GM12872 (cell line): Measurements from ENCODE around the gene AUTS2.

Source experiments
- TF ChIP-seq, protein P1 (sequence below): IDR thresholded peaks from 3 replicates; pipeline ENCODE4 v1.5.1; 2011; ENCODE audit warnings: low read depth, mild to moderate bottlenecking, low read length, moderate library complexity; ENCODE audit not compliant: insufficient read depth

AUTS2 gene

DNA sequence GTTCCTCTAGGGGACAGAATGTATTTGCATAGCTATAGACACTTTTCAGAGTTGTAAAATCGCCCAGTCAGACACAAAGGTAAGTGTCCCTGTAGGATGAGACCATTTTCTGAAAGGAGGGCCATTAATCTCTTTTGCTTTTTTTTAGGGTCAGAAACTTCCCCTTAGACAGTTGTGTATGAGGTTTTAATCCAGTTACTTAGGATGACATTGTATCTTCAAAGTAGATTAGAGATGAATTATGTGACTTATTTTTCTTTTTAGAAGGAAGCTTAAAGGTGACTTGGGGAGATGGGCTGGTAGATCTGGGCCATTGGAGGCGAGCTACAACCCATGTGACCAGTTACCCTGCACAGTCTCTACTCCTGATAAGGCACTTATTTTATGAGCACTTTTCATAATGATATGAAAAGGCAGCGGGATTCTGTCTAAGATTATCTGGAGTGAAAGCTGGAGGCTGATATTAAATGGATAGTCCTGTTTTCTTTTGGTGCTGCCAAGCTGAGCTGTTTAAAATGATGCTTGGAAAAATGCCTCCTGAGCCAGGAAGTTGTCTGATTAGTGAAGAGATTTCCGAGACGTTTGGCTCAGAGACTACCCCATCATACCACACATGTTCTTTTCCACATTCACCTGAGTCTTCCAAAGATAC, 264.3 kb downstream of the AUTS2 start:
- TF ChIP-seq, protein P1, sequence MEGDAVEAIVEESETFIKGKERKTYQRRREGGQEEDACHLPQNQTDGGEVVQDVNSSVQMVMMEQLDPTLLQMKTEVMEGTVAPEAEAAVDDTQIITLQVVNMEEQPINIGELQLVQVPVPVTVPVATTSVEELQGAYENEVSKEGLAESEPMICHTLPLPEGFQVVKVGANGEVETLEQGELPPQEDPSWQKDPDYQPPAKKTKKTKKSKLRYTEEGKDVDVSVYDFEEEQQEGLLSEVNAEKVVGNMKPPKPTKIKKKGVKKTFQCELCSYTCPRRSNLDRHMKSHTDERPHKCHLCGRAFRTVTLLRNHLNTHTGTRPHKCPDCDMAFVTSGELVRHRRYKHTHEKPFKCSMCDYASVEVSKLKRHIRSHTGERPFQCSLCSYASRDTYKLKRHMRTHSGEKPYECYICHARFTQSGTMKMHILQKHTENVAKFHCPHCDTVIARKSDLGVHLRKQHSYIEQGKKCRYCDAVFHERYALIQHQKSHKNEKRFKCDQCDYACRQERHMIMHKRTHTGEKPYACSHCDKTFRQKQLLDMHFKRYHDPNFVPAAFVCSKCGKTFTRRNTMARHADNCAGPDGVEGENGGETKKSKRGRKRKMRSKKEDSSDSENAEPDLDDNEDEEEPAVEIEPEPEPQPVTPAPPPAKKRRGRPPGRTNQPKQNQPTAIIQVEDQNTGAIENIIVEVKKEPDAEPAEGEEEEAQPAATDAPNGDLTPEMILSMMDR, result no peak

DNA sequence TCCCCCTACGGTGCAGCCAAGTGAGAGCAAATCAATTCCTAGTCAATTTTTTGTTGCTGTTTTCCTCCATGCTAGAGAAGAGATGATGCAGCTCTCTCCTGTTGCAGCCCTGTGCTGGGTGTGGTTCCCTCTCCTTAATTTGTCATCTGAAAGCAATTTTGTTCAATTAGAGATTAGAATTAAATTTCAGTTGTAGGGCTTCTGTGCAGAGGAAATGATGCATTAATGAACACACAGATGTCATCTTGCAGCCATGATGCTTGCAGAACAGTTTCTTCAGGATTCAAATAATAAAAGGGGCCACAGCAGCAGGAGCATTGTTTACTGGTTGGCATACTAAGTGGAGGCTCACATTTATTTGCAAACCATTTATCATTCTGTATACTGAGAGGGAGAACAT, 266.0 kb downstream of the AUTS2 start:
- TF ChIP-seq, protein P1, result no peak

DNA sequence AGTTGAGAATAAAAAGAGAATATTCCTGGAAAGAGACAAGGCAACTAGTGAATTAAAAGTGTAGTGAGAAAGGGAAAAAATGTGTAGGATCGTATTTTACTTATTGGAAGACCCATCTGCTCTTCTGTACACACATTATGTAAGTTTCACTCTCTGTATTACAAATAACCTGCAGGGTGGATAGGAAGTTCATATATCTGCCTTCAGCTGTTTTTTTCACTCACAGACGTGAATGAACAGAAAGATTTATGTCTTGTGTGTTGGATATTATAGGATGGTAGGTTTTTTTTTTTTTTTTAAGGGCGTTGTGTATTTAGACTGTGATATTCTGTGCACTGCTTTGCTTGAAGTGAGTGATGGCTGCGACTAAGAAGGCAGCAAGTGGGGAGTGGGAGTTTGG, 266.5 kb downstream of the AUTS2 start:
- TF ChIP-seq, protein P1, result no peak

DNA sequence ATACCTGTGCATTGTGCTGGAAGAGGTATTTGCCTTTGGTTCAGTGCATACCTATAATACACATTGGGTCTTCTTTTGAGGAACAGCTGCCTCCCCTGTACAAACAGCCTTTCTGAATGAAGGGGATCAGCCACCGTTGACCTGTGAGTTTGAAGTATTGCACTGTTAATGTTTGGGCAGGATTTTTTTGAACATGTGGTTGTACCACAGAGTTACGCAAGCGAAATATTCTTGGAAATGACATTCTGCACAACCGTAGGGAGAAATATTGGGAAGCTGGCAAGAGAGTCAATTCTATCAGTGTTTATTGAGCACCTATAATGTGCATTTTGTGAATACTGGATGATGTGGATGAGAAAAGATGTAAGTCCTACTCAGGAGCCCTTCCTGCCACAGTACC, 270.6 kb downstream of the AUTS2 start:
- TF ChIP-seq, protein P1, result no peak

DNA sequence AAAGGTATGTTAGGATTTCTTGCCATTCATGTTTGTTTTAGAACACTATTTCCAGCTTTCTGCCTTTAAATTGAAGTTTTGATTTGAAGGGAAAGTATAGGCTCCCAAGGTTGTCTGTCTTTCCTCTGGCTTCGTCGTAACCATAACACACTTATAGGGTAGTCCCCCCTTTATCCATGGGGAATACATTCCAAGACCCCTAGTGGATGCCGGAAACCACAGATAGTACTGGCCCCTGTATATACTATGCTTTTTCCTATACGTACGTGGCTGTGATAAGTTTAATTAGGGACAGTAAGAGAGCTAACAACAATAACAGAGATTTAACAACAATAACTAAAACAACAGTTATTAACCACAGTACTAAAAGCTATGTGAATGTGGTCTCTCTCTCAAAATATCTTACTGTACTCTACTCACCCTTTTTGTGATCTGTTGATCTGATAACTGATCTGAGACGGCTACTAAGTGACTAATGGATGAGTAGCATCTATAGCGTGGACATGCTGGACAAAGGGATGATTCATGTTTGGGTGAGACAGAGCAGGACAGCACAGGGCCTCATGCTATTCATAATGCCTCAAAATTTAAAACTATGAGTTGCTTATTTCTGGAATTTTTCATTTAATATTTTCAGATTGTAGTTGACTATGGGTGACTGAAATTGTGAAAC, 273.1 kb downstream of the AUTS2 start:
- TF ChIP-seq, protein P1, result no peak

DNA sequence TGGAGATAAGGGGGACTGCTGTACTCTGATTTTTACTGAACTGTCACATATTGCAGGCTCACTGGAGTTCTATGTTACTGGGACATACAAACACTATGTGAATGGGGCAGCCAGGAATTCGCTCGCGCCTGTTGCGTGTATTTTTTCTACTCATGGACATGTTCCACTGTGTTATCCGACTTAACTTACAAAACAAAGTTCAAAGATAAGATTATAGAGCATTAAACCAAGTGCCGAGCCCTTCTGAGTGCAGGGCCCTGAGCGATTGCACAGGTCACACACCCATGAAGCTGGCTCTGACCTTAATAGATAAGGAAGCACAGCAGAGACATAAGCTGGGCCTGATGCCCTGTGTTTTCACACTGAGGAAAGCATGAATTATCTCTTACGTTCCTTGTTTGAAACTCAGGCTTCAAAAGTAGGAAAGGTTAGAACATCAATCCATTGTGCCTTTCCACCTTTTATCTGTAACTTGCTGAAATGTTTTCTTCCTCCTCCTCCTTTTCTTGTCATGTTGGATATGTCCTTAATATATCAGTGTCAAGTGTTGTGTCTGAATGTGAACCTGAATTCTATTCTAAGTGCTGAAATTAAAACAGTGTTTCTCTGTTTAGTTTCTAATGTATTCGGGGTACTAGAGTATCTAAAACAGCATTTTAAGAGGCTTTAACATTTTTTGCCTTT, 273.8 kb downstream of the AUTS2 start:
- TF ChIP-seq, protein P1, result no peak

DNA sequence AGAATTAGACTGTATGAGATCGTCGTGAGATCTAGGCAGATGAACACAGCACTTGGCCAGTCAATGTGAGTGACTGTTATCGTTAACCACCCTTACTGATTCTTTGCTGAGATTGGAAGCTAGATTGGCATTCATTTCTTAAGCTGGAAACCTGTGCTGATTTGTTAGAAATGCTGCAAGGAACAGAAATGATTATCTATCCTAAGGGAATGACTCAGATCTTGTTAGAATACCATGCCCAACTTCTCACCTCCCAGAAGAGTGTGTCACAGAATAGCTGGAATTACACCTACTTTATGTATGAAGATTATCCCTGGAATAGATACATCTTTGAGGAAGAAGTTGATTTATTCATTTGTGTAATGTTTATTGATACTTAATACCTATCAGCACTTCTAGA, 275.2 kb downstream of the AUTS2 start:
- TF ChIP-seq, protein P1, result no peak
